ENCODE results near the gene OPRM1.

DNA sequence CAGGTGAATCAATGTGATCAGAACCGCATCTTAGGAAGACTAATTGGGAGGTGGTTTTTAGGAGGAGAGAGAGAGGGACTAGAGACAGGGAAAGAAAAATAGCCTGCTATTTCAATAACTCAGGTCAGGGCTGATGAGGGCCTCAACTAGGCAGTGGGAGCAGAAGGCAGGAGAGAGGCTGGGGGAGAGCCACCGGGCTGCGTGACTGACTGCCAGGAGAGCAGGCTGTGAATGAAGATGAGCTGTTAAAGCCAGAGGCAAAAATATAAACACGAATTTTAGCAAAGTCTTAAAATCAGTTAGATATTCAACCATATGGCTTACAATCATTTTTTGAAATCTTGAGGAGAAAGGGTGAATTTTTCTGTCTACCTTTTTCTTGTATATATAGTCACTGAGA is 168.0 kb downstream of the OPRM1 start:
- TF ChIP-seq, protein P1, sequence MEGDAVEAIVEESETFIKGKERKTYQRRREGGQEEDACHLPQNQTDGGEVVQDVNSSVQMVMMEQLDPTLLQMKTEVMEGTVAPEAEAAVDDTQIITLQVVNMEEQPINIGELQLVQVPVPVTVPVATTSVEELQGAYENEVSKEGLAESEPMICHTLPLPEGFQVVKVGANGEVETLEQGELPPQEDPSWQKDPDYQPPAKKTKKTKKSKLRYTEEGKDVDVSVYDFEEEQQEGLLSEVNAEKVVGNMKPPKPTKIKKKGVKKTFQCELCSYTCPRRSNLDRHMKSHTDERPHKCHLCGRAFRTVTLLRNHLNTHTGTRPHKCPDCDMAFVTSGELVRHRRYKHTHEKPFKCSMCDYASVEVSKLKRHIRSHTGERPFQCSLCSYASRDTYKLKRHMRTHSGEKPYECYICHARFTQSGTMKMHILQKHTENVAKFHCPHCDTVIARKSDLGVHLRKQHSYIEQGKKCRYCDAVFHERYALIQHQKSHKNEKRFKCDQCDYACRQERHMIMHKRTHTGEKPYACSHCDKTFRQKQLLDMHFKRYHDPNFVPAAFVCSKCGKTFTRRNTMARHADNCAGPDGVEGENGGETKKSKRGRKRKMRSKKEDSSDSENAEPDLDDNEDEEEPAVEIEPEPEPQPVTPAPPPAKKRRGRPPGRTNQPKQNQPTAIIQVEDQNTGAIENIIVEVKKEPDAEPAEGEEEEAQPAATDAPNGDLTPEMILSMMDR (IDR thresholded peaks at IDR 0.05): no peak
- TF ChIP-seq EP300 (IDR thresholded peaks at IDR 0.05) (no peak), POLR2A (IDR thresholded peaks at IDR 0.05) (no peak), POLR2AphosphoS5 (IDR thresholded peaks at IDR 0.05) (no peak)
